Measurements from ENCODE around the gene TMEM235. TPM values are rescaled to one million over a fixed set of nuclear protein-coding genes. Genes with fewer than 3 reads are reported as not detected.

Gene TMEM235
- total RNA-seq, 1 donor from 2014 or later = not detected

GRCh38 chr17:78275355-78275754 lies 43.9 kb downstream of the TMEM235 start:
- no peak for TF ChIP-seq CTCF (conservative IDR thresholded peaks at IDR 0.05; ENCODE audit: low read depth, low read length)
- no peak overlapping the region for H3K4me3 ChIP-seq (ENCODE audit: low read depth, low read length)
- DNase-seq (ENCODE audit: low read depth) = no peak

GRCh38 chr17:78276098-78276887 lies 44.9 kb downstream of the TMEM235 start:
- no peak for DNase-seq (ENCODE audit: low read depth)
- TF ChIP-seq CTCF (conservative IDR thresholded peaks at IDR 0.05; ENCODE audit: low read depth, low read length) = no peak
- H3K4me3 ChIP-seq (ENCODE audit: low read depth, low read length) = no peak overlapping the region

- no peak overlapping the region for H3K4me3 ChIP-seq (ENCODE audit: low read depth, low read length)
- DNase-seq (ENCODE audit: low read depth) = no peak
- TF ChIP-seq CTCF (conservative IDR thresholded peaks at IDR 0.05; ENCODE audit: low read depth, low read length) = no peak
These were observed 46.8 kb downstream of the TMEM235 start for GRCh38 chr17:78278139-78278741.

- H3K4me3 ChIP-seq (ENCODE audit: low read depth, low read length) = no peak overlapping the region
- no peak for DNase-seq (ENCODE audit: low read depth)
- no peak for TF ChIP-seq CTCF (conservative IDR thresholded peaks at IDR 0.05; ENCODE audit: low read depth, low read length)
These were observed 48.0 kb downstream of the TMEM235 start for GRCh38 chr17:78279360-78279990.

- no peak for DNase-seq (ENCODE audit: low read depth)
- no peak overlapping the region for H3K4me3 ChIP-seq (ENCODE audit: low read depth, low read length)
- TF ChIP-seq CTCF (conservative IDR thresholded peaks at IDR 0.05; ENCODE audit: low read depth, low read length) = no peak
These were observed 49.9 kb downstream of the TMEM235 start for GRCh38 chr17:78281249-78281845.

- no peak for DNase-seq (ENCODE audit: low read depth)
- no peak for TF ChIP-seq CTCF (conservative IDR thresholded peaks at IDR 0.05; ENCODE audit: low read depth, low read length)
- no peak overlapping the region for H3K4me3 ChIP-seq (ENCODE audit: low read depth, low read length)
These were observed 52.7 kb downstream of the TMEM235 start for GRCh38 chr17:78284146-78284545.

Measured in epithelial cell of proximal tubule (primary cell).